SIG-M5 treated with dmso at 0.1 percent for 504 hours (cell line): ENCODE measurements around the gene MPV17L.
"Not testable (repeated sequence)": the region's sequence is repeated elsewhere in the genome, so short reads cannot be mapped to it uniquely, and the experiment has no call there.

Experiments used
- DNase-seq: peaks from one replicate; lab custom pipeline; 2025; ENCODE audit not compliant: unreplicated experiment; lab: John Stamatoyannopoulos, UW

Gene MPV17L

GRCh38 chr16:15395631-15396508 lies at the start of gene MPV17L:
Gene MPV17L (plus strand): TSS chr16:15395754. CDS start chr16:15395898, 144 bp downstream.
- not testable (repeated sequence) for DNase-seq

DNA sequence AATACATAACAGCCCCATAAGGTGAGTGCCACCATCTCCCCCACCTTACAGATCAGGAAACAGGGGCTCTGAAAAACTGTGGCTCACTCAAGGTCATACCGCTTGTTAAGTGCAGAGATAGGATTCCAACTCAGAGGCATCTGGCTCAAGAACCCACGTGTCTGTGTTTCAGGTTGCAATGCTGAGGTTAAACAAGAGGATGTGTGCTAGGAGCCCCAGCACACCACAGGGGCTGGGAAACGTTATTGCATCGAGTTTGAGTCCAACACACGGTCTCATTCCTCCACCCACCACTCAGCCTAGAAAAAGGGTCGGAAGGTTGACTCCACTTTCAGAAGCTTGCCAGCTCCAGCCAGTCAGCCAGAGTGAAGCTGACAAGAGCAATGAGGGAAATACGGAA lies 46.8 kb upstream of the MPV17L start:
- not testable (repeated sequence) for DNase-seq

DNA sequence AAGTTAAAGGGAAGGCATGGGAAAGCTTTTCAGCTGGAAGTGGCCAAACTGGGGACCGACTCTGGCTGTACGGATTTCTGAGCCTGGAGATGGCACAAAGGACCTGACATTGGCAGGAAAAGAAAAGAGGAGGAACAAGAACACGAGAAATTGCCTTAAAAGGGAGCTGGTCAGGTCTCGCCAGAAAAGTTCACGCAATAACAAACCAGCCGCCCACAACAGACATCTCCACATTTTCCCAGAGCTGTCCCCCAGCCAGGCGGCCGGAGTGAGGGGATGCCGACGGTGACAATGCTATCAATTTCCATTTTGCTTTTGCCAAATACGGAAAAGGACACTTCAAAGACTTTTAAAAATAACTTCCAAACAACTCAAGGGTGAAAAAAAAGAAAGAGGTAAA lies 44.3 kb upstream of the MPV17L start:
- not testable (repeated sequence) for DNase-seq

GRCh38 chr16:15351745-15352144 lies 43.8 kb upstream of the MPV17L start:
- not testable (repeated sequence) for DNase-seq

GRCh38 chr16:15352852-15353251 lies 42.7 kb upstream of the MPV17L start:
- DNase-seq: not testable (repeated sequence)

- DNase-seq: not testable (repeated sequence)
Measured at GRCh38 chr16:15354846-15355245, 40.7 kb upstream of the MPV17L start.

- not testable (repeated sequence) for DNase-seq
Measured at GRCh38 chr16:15357495-15357894, 38.1 kb upstream of the MPV17L start.

GRCh38 chr16:15378194-15378593 lies 17.4 kb upstream of the MPV17L start, which contains the start of gene NPIPA5:
Gene NPIPA5 (minus strand): TSS chr16:15378294. CDS start chr16:15378294, 0 bp downstream.
- not testable (repeated sequence) for DNase-seq

DNA sequence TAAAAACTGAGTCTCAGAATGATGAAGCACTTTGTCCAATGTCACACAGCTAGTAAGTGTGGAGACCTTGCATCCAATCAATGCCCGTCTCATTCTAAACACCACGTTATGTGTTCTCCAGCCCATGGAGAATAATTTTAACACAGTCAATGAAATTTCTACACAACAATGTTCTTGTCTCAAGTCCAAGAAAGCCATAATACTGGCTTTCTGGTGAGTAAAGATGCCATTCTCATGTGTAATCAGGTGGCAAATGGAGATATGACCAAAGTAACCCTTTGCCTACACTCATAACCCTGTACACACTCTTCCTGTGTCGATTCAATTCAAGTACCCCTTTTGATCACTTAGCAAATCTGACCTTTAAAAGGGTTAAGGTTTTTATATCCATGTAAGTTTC lies 12.7 kb upstream of the MPV17L start:
- DNase-seq: not testable (repeated sequence)

DNA sequence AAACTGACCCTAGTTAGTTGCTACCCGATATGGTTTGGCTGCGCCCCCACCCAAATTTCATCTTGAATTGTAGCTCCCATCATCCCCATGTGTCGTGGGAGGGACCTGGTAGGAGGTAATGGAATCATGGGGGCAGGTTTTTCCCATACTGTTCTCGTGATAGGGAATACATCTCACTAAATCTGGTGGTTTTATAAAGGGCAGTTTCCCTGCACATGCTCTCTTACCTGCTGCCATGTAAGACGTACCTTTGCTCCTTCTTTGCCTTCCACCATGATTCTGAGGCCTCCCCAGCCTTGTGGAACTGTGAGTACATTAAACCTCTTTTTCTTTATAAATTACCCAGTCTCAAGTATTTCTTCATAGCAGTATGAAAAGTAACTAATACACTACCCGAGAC lies 7.5 kb upstream of the MPV17L start:
- DNase-seq: not testable (repeated sequence)

DNA sequence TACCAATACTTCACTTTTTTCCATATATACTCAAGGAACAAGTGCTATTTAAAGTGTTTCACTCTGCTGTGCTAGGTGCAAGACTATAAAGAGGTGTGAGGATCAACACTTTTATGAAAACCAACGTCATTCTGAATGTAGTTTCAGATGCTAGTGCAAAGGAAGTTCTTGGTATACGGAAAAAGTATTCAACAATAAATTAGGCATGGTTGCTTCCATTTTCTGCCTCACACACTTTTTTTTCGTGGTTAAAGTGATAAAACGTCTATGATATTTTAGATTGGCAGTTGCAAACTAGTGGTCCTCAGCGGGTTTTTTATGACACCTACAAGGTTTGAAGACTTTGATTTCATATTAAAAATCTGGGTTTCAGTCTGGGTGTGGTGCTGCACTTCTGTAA lies 5.6 kb upstream of the MPV17L start:
- not testable (repeated sequence) for DNase-seq

DNA sequence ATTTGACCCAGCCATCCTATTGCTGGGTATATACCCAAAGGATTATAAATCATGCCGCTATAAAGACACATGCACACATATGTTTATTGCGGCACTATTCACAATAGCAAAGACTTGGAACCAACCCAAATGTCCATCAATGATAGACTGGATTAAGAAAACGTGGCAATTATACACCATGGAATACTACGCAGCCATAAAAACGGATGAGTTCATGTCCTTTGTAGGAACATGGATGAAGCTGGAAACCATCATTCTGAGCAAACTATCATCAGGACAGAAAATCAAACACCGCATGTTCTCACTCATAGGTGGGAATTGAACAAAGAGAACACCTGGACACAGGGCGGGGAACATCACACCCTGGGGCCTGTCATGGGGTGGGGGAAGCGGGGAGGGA lies 2.5 kb upstream of the MPV17L start:
- DNase-seq: not testable (repeated sequence)

DNA sequence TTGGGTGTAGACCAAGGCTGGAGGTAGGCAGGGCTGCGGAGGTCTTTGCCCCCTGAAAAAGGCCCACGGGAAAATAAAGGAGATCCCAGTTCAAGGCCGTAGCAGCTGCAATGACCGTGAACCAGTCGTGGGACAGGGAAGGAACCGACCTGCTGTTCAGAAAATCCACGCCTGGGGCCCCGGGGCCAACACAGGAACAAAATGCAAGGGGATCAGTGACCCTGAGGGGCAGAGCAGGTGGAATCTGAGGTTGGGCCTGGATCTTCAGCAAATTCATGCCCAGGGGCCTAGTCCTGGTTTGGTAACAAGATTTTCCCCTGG lies 915 bp downstream of the MPV17L start:
- not testable (repeated sequence) for DNase-seq

GRCh38 chr16:15396948-15397594 lies 1.5 kb downstream of the MPV17L start:
- DNase-seq: no peak

DNA sequence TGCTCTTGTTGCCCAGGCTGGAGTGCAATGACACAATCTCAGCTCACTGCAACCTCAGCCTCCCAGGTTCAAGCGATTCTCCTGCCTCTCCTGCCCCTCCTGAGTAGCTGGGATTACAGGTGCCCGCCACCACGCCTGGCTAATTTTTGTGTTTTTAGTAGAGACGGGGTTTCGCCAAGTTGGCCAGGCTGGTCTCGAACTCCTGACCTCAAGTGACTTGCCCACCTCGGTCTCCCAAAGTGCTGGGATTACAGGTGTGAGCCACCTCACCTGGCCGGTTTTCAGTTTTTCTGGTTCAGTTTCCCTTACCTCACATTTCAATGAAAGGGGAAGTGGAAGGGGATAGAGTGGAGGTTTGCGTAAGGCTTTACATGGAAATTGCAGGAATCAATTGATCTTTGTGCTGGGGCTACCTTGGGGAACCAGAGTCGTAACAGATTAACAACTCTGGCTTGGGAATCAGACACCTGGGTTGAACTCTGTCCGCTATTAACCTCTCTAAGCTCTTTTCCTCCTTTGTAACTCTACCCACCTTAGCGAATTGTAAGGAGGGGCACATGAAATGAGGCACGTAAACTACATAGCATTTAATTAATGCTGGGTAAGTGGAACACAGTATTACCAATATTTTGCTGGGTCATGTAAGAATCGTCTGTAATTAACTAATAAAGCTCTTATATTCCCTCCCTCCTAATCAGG lies 3.2 kb downstream of the MPV17L start:
- no peak for DNase-seq

- no peak for DNase-seq
Measured at GRCh38 chr16:15399317-15399716, 3.8 kb downstream of the MPV17L start.

GRCh38 chr16:15400314-15400713 lies 4.8 kb downstream of the MPV17L start:
- DNase-seq: not testable (repeated sequence)

DNA sequence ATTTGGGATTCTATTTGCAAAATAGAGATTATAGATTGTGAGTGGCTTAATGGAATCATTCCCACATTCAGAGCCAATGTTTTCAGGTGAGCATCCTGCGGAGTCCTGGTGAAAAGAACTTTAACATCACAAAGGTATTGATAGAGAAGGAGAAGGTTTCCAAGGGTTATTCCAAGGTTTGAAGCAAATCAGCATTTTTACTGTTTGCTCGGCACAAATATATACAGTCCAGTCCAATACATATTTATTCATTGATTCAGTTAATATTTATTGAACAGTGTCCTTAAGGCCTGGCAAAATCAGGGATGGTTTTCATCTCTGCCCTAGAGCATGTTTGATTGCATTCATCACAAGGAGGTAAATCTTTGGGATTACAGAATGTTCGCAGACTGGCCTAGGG lies 6.4 kb downstream of the MPV17L start:
- no peak for DNase-seq

DNA sequence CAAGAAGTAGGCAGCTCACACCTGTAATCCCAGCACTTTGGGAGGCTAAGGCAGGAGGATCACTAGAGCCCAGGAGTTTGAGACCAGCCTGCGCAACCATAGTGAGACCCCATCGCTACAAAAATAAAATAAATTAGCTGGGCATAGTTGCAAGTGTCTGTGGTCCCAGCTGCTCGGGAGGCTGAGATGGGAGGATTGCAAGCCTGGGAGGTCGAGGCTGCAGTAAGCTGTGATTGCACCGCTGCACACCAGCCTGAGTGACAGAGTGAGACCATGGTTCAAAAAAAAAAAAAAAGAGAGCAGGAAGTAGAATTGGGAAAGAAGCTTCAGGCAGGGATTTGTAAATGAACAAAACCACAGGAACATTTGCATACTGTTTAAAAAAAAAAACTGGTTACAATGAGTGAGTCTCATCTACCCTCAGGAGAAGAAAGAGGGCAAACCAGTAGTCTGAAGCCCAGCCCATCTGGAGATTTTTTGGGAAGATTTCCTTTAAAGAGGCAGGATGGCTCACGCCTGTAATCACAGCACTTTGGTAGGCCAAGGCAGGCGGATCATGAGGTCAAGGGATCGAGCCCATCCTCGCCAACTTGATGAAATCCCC lies 7.9 kb downstream of the MPV17L start:
- peak; percentile 8 for DNase-seq

DNA sequence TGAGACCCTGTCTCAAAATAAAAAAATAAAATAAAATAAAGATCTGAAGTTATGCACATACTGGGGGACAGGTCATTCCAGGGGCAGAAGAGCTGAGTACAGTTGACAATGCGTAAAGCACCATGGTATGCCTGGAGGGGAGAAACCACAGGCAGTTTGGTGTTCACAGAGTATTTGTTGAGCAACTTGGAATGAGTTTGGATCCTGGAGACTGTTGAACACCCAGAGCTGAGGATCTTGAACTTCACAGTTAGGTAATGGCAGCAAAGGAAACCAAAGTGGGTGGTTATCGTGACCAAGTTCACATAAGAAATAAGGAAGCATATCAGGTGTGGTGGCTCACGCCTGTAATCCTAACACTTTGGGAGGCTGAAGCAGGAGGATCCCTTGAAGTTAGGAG lies 8.5 kb downstream of the MPV17L start:
- DNase-seq: not testable (repeated sequence)

- DNase-seq: no peak
Measured at GRCh38 chr16:15404792-15405191, 9.2 kb downstream of the MPV17L start.
